NOMO-1 treated with dmso at 0.1 percent for 144 hours (cell line): Measurements from ENCODE around the gene RBP5.
A peak's percentile ranks its signal among the peaks of the same experiment; 100 is the strongest.

ENCODE experiments used
- DNase-seq: peaks from one replicate; lab custom pipeline; 2025; ENCODE audit not compliant: unreplicated experiment; lab: John Stamatoyannopoulos, UW

Gene RBP5

DNA sequence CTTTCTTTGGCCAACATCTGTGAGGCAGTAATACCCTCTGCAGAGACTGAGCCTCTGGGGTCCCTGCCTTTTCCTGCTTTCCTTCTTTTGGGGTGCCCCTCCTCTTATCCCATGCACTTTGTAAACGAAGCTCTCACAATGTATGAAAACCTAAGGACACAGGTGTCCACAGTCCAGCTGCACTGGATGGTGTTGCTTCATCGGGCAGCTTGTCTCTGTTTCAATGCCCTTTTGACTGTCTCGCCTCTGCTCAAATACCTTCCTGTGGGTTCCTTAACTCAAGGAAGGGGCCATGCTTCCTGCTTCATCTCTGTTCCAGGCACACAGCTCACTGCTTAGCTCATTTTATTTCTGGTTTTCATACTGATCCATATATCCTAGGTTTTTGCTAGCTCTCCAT lies 26.1 kb downstream of the RBP5 start:
- no peak for DNase-seq

DNA sequence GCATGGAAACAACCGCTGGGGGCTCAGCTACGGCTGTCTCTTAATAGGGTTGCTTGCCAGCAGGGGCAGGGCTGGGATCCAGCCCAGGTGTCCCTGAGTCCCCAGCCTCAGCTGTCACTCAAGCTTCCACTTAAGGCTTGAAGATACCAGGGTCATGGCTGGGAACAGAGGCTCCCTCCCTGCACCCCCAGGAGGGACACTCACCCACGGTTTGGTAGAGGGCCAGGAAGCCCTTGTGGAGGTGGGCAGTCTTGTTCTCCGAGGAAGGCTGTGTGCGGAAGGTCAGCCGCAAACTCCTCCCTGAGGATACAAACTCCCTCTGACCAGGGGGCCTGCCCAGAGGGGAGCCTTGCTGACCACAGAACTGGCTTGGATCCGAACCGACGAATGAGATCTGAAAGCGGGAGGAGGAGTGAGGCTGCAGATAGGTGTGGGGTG lies 27.0 kb downstream of the RBP5 start:
- DNase-seq: no peak

DNA sequence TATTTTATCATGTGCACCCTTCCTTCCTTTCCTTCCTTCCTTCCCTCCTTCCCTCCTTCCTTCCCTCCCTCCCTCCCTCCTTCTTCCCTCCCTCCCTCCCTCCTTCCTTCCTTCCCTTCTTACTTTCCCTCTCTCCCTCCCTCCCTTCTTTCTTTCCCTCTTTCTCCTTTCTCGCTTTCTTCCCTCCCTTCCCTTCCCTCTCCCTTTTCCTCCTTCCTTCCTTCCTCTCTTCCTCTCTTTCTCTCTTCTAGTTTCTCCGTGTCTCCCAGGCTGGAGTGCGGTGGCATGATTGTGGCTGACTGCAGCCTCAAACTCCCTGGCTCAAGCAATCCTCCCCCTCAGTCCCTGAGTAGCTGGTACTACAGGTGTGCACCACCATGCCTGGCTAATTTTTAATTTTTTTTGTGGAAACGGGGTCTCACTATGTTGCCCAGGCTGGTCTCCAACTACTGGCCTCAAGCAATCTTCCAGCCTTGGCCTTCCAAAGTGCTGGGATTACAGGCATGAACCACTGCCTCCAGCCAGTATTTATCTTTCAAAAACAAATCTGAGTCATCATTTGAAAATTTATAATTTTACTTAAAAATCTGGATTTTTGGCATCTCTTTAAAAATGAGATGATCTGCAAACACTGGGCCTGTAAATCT lies 27.5 kb downstream of the RBP5 start:
- DNase-seq: no peak

DNA sequence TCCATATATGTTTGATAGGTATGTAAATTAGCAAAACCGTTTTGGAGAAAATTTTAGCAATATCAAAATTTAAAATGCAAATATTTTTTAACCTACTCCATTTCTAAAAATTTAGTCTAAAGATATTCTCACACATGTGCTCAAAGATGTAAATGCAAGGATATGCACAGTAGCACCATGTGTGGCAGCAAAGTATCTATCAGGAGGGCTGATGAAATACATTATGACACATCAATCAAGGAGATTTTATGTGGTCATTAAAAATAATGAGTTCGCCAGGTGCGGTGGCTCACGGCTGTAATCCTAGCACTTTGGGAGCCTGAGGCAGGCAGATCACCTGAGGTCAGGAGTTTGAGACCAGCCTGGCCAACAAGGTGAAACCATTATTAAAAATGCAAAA lies 28.4 kb downstream of the RBP5 start:
- no peak for DNase-seq

DNA sequence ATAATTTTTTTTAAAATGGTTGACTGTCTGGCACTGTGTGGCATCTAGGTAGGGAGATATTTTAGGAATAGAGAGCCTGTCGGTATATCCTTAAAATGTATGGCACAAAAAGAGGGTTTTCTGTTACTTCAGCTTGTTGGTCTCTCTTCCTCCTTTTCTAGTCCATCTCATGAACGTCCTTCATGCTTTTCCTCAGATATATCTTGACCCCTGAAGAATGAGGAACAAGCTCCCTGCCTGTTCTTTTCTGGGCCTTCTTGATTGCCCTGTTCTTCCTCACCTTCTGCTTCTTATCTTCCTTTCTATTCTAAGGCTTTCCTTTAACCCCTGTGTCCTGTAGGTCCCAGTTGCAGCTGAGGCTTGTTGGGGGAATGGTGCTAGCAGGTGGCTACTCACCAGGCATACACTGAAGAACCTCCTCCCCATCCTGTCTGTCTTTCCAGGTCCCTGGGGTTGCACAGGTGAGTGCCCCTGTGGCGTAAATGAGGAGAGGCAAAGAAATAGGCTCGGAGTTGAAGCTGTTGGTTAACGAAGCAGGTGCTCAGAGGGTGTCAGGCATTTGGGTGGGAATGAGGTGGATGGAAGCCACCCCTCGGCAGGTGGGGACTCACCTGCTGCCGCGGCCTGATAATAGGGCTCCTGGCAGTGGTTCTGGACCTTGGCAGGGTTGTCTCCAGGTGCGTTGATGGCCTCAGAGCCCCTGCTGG lies 29.2 kb downstream of the RBP5 start:
- DNase-seq: peak; percentile 27

DNA sequence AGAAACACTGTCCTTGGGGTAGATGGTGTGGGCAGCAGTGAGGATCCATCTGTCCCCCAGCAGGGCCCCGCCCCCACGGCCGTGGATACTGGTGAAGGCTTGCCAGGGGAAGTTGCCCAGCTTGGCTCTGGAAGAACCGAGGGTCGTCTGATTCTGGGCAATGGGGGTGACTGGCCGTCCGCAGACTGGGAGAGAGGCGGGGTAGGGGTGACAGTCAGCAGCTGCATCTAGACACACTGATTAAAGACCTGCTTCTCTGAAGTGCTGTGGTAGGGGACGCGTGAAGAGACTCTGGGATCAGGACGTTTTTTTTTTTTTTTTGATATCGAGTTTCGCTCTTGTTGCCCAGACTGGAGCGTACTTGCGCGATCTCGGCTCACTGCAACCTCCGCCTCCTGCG lies 31.7 kb downstream of the RBP5 start:
- DNase-seq: no peak

DNA sequence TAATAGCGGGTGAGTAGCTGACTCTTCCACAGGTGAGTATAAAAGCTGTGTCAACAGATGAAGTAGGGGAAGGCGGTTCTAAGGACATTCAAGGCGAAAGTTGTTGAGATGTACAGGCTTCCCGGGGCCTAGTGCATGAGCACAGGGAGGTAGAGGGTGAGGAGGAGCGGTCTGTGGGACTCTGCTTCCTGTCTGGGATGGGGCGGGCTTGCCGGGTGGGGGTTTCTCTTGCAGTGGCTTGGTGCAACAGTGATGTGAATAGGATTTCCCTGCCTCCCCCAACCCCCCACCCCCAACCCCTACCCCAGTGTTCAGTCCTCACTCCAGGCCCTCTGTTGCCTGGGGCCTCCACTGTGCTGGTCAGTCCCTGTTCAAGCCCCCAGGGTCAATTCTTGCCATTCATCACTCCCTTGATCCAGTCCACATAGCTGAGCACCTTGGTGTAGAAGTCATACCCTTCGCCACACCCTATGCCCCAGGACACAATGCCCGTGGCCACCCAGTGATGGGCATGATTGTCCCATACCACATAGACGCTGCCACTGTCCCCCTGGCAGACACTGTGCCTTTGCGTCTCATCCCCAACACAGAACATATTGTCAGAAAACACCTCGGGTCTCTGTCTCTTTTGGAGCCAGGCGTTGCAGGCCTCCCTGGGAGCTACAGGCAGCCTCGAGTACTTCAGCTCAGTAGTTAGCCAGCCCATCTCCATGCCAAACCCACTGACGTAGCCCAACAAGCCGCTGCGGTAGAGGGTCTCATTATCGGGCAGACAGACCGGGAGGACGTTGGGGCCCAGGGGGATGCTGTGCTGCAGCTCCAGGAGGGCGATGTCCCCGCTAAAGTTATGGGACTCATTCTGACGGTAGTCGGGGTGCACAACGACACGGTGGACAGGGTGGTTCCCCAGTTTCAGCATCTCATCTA lies 32.4 kb downstream of the RBP5 start:
- no peak for DNase-seq

DNA sequence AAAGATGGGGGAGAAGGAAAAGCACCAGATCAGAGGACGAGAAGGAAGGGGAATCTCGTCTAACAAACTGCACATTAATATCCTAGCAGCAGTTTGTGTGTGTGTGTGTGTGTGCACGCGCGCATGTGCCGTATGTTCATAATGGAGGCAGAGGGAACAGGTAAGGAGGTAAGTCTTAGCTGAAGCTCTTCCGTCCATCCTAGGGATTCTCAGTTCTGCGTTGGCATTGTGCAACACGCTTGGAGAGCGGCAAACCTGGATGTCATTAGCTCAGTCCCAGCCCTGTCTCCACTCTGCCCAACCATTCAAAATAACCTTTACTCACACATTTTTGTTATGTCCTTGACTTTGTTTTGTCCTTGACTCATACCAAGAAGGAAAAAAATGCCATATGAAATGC lies 34.8 kb downstream of the RBP5 start:
- DNase-seq: no peak

DNA sequence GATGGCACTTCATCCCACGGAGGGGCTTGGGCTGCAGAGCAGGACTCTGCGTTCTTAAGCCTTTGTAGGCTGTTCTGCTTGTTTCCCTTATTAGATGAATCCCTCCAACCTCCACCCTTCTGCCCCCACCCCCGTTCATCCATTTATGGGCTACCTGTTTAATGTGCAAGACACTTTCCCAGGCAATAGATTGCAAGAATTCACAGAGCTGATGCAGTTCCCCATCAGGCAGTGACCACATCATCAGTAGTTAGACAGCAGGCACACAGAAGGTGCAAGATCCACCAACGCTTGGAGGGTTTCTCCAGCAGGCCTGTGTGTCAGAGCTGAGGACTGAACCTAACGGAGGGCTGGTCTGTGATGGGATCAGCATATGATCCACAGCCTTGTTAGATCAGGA lies 35.2 kb downstream of the RBP5 start:
- DNase-seq: no peak

DNA sequence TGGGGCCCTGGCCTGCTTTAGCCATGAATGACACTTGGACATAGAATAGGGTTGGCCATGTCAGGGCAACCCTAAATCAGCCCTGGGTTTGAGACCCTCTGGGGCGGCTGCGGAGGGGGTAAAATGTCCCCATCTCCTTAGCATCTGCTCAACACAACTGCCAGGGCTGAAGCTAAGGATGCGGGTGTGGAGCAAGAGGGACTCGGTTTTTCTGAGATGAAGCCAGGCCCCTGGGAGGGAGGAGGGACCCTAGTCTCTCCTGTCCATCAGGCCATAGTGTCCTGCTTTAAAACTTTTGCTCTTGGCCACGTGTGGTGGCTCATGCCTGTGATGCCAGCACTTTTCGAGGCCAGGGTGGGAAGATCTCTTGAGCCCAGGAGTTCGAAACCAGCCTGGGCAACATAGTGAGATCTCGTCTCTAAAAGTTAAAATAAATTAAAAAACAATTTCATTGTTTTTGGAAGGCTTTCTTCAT lies 35.7 kb downstream of the RBP5 start:
- DNase-seq: no peak

DNA sequence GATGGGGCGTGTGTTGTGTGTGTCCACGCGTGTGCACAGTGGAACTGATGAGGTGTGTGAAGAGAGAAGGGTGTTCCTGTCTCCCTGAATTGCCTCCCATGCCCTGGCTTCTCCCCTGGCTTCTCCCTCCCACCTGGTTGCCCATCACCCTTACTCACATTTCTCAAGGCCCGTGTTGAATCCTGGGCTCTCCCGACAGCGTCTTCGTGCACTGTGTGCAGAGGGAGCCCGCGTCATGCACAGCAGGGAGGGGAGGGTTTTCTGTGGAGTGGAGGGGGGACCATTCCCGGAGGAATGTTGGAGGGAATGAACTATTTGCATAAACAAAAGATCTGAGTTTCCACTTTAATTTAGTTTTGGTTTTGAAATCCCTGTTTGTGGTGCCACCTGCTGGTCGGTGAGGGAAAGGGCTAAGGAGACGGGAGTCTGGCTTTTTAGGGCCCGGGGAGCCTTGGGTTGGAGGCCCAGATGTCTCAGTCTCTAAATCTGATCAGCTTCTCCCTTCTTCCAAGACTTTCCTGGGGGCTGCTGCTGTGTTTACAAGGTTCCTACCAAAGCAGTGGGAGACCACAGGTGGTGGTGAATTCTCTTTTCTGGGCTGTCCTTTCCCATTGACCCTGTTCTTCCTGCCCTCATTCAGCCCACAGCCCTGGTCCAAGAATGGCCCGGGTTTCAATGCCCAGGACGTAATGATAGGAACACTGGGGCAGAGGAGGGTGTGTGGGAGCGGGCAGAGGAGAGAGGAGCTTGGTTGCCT lies 36.3 kb downstream of the RBP5 start, which contains the start of gene C1R:
Gene C1R, minus strand, starts transcription at position 217 of the 757 bp plus-strand sequence. Its CDS starts 57 bp downstream, at position 160.
- peak; percentile 32 for DNase-seq

DNA sequence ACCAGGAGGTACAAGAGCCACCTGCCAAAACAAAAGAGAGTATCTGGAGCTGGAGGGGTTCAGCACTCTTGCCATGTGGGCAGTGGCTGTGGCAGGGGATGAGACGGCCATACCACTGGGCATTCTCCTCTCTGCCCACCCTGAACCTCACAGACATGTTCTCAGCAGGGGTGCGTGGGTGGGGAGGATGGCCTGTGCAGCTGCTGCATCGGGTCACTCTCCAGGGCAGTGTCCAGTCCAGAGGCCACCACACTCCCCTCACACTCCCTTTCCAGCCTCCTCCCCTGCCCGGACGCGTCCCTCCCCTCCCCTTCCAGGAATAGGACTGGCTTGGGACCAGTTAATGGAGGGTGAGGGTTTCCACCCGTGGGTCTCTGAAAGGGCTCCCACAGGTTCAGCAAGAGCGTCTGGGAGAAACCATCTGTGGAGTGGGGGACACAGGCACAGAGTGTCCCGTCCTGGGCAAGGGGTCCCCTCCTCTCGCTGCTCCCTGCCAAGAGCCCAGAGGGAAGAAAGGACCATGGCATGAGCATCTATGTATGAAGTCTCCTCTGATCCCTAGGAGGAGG lies 36.9 kb downstream of the RBP5 start:
- no peak for DNase-seq

DNA sequence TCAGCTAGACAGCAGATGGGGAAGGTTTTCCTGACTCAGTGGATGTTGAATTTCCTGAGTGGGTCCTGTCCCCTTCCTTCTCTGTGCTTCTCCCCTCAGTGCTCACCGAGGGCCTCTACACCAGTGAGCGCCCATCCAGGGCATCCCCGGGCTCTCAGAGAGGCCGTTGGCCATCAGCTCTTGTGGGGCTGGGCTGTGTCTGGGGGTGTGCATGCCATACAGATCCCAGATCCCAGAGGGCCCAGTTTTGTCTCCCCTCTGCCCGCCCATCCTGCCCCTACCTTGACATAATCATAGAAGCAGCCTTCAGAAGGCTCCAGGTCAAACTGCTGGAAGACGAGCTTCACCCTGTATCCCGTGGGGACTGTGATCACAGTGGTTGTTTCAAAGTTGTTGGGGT lies 37.5 kb downstream of the RBP5 start:
- DNase-seq: no peak

DNA sequence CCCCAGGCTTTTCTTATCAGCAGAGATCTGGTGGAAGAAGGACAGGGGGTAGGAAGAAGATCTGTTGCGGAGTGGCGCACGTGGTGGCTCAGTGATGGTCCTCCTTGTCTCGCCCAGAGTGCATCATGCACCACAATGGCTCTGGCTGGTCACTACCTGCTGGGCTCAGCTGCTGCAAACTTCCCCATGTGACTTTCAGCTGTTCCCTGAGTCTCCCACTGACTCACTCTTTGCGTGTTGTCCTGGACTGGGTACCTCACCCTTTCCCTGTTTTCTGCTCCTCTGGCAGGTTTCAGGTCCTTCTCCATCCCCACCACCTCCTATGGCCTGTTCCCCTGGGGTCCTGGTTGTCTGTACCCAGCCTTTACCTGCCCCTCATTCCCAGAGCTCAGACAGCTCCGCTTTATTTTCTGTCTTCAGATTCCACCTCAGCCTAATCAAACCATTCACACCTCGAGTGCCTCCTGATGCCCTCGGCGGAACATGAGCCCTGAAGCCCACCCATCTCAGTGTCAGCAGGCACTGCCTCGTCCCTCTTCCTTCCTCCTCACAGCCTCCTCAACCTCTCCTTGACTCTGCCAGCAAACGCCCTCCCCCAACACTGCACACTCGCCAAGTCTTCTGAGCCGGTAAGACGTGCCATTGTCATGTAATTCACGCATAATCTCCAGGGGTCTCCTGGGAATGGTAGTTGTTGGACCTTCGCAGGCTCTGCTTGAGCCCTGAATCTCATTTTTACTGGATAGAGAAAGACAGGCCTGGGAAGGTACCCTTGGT lies 38.3 kb downstream of the RBP5 start:
- no peak for DNase-seq

DNA sequence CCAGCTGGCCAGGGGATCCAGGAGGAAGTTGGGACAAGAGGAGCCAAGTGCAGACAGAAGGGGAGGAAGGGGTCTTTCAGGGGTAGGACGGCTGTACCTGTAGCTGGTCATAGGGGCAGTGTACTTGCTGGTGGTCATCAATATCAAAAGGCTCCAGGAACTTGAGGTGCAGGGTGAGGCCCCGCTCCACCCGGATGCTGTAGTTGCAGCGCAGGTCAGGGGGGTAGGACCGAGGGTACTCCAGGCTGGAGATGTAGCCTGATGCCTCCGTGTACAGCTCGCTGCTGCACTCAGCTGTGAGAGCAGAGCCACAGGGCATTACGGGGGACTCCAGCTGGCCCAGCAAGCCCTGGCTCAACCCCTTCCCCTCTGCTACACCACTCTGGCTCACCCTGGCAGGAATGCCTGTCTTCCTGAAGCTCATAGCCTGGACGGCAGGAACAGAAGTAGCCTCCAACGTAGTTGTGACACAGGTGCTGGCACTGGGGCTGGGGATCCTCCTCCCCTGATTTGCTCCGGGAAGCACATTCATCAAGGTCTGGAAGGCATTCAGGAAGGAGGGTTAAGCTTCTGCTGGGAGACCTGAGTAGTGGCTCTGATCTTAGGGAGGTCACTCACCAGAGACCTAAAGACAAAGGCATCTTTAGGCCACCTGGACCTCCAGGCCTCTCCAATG lies 39.4 kb downstream of the RBP5 start:
- DNase-seq: no peak

DNA sequence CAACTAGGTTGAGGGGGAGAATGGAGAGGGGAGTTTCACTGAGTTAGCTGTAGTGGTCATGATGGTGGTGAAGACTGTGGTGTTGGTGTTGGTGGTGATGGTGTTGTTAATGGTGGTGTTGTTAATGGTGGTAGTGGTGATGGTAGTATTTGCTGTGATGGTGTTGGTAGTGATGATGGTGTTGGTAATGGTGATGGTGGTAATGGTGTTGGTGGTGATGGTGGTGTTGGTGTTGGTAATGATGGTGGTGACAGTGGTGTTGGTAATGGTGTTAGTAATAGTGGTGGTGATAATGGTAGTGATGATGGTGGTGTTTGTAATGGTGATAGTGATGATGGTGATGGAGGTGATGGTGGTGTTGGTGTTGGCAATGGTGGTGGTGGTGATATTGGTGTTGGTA lies 45.6 kb downstream of the RBP5 start:
- DNase-seq: no peak

DNA sequence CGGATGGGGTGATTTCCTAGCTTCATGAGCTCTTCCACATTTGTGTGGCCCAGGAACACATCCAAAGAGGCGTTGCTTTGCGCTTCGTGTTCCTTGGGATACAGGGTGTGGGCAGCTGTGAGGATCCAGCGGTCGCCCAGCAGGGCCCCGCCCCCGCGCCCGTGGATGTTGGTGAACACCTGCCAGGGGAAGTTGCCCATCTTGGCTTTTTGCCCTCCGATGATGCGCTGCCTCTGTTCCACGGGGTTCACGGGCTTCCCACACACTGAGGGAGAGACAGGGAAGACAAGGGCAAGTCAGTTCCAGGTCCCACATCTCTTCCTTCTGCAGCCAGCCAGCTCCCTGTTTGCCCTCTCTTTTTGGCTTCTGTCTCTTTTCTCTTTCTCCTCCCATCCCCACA lies 47.7 kb downstream of the RBP5 start:
- DNase-seq: no peak

DNA sequence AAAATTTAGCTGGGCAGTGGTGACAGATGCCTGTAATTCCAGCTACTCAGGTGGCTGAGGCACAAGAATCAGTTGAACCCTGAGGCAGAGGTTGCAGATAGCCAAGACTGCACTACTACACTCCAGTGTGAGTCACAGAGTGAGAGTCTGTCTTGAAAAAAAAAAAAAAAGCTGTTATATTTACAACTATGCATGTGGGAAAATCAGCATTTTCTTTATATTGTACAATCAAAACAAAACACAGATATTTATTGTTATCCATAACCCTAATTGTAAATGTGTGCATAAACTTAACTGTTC lies 48.9 kb downstream of the RBP5 start:
- DNase-seq: no peak

DNA sequence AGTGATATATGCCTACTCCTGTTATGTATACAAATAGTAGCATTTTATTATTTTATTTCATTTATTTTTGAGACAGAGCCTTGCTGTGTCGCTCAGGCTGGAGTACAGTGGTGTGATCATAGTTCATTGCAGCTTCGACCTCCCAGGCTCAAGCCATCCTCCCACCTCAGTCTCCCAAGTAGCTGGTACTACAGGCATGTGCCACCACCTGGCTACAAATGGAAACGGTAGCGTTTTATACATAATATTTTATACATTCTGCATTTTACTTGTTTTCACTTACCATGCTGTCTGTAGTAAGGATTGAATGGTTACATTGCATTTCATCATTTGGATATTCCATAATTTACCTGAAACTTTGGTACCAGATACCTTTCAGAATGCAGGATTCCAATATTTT lies 50.5 kb downstream of the RBP5 start:
- no peak for DNase-seq
